ENCODE measurements around the gene TJAP1.
A peak's percentile ranks its signal among the peaks of the same experiment; 100 is the strongest.

TJAP1 gene, protein sequence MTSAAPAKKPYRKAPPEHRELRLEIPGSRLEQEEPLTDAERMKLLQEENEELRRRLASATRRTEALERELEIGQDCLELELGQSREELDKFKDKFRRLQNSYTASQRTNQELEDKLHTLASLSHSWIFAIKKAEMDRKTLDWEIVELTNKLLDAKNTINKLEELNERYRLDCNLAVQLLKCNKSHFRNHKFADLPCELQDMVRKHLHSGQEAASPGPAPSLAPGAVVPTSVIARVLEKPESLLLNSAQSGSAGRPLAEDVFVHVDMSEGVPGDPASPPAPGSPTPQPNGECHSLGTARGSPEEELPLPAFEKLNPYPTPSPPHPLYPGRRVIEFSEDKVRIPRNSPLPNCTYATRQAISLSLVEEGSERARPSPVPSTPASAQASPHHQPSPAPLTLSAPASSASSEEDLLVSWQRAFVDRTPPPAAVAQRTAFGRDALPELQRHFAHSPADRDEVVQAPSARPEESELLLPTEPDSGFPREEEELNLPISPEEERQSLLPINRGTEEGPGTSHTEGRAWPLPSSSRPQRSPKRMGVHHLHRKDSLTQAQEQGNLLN

DNA sequence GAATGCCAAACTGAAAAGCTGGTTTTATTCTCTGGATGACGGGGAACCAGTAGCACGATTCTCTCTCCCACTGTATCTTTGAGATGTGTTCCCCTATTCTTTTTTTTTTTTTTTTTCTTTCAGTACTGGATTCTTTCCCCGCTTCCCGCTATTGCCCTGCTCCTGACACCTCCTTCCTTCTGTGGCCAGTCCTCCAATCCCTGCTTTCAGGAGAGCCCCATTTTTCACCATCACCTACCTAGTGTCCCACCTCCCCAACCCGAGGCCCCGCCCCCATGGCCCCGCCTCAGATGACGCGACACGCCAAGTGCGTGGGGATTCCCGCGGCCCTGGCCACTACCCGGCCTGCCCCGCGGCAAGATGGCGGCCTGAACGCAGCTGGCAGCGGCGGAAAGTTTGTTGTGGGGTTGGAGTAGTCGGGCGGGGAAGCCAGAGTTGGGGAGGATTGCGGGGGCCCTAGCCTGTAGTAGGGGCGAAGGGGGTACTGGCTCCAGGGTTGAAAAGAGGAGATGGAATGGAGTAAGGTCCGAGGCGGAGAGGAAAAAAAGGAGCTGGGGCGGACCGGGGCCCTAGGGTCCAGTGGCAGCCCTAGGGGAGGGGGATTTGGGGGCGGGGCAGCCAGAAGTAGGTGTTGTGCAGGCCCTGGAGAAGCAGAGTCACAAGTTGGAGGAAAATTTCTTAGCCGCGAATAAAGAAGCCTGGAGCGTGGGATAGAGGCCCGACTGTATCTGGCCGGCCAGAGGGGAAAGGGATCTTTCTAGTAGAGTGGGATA is at the start of gene TJAP1:
TJAP1 (plus strand) TSS at position 336 of the 773 bp plus-strand sequence. CDS start 21,432 bp downstream, outside the sequence.
- DNase-seq = peak; percentile 93

DNA sequence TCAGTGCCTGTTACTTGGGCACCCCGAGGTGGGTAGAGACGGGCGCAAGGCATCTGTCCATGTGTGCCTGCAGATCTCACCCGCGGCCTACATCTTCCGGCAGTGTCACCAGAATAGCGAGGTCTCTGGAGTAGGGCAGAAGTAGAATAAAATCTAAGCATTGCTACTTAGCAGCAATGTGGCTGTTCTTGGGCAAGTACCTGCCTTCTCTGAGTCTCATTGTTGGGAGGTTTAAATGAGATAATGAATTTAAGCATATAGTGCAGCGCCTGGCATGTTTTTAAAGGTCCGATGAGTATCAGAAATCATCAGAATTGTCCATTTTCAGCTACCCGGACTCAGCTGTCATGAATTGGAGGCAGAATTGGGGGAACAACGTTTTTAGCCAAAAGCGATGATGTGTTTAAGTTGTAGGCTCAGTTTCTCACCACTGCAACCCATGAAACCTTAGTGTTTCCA is 49.2 kb upstream of the TJAP1 start:
- DNase-seq = peak in 1 of 2 experiments; percentile 37

DNA sequence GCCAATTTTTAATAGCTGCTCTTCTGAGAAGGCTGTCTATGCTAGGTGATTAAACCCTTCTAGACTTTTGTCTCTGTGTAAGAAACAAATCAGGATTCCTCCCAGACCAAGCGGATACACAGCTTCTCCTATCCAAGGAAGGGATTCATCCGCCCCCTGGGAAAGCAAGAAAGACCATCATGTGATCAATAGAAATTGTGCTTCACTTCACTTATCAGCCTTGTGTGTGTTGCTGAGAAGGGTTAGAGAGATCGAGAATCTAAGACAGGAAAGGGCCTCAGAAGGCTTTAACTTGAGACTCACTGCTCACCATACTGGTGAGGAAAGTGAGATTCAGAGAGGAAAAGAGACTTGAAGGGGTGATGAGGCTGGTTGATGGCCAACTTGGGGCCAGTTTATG is 48.5 kb upstream of the TJAP1 start:
- DNase-seq = no peak

DNA sequence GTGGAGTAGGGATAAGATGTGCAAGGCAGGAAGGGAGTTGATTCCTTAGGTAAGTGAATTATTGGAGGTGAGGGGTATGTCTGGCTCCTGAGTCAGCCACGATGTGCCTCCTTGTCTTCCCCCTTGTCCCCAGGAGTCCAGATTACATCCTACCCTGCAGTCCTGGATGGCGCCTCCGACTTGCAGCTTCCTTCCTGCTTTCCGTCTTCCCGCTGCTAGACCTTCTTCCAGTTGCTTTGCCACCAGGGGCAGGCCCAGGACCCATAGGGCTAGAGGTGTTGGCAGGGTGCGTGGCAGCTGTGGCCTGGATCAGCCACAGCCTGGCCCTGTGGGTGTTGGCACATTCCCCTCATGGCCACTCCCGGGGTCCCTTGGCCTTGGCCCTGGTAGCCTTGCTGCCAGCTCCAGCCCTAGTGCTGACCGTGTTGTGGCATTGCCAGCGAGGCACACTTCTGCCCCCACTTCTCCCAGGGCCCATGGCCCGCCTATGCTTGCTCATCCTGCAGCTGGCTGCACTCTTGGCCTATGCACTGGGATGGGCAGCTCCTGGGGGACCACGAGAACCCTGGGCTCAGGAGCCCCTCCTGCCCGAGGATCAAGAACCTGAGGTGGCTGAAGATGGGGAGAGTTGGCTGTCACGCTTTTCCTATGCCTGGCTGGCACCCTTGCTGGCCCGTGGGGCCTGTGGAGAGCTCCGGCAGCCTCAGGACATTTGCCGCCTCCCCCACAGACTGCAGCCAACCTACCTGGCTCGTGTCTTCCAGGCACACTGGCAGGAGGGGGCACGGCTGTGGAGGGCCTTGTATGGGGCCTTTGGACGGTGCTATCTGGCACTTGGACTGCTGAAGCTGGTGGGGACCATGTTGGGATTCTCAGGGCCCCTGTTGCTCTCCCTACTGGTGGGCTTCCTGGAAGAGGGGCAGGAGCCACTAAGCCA is 45.1 kb upstream of the TJAP1 start:
- DNase-seq = no peak

DNA sequence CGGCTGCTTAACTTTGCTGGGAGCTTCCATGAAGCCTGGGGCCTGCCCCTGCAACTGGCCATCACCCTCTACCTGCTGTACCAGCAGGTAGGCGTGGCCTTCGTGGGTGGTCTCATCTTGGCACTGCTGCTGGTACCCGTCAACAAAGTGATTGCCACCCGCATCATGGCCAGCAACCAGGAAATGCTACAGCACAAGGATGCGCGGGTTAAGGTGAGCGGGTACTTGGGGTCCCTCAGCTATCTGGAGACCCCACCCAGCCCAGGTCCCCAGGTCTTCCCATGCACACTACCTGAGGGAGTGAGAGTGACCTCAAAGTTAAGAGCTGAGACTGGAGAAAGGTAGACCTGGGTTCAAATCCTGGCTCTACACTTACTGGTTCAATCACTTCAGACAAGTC is 44.2 kb upstream of the TJAP1 start:
- DNase-seq = no peak

DNA sequence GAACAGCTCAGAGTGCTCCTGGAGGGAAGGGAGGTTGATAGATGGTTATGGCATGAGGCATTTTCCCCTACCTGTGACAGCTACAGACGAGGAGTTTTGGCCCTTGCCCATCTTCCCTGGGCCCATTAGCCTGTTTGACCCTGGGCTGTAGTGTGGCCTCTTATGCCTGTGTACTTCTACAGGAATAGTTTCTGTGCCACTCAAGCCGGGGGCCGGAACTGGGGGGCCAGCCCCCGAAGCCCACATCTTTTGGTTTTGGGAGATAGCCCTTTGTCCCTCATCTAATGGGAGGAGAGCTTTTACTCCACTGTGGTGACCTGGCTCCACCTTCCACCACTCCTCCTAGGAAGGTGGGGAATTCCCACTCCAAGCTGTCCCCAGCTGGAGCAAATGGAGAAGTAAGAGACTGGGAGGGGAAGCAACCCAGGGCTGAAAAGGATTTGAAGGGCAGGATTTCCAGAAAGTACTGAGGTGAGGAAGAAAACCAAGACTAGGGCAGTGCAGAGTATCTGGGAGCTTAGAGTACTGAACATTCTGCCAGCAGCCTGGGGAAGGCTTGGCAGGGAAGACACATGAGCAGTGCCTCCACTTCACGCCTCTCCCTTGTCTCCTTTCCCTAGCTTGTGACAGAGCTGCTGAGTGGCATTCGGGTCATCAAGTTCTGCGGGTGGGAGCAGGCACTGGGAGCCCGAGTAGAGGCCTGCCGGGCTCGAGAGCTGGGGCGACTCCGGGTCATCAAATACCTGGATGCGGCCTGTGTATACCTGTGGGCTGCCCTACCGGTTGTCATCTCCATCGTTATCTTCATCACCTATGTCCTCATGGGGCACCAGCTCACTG is 43.1 kb upstream of the TJAP1 start:
- no peak for DNase-seq

DNA sequence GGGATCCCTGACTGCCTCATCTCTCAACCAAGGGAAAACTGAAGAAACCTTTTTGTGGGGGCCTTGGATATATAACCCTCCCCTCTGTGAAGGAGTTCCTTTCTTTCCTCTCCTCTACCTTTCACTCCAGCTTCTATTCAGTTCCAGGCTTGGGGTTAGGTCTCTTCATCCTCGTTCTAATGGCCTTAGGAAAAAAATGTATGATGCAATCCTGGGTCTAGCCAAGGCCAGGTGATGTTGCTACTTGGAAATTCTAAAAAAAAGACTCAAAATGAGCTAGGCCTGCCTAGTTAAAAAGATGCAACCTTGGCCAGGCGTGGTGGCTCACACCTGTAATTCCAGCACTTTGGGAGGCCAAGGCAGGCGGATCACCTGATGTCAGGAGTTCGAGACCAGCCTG is 42.4 kb upstream of the TJAP1 start:
- no peak for DNase-seq

DNA sequence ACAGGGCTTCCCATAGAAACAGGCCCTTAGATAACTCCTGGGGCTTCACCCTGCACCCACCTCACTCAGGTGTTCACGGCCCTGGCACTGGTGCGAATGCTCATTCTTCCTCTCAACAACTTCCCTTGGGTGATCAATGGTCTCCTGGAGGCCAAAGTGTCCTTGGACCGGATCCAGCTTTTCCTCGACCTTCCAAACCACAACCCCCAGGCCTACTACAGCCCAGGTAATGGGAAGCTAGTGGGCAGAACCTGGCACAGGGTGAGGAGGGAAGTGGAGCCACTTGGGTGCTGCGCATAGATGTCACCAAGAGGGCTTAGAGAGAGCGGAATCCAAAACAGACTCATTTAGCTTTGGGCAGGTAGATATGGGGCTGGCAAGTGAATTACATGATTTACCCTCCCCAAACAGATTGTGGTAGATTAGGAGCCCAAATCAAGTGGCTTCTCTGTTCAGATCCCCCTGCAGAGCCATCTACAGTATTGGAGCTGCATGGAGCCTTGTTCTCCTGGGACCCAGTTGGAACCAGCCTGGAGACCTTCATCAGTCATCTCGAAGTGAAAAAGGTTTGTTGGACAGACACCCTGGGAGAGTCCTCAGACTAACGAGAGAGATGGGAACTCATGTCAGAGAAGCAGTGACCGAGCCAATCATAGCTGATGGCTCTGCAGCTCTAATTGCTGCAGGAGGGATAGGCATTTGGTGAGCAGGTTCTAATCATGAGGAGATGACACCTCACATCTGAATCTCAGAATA is 41.5 kb upstream of the TJAP1 start:
- no peak for DNase-seq

DNA sequence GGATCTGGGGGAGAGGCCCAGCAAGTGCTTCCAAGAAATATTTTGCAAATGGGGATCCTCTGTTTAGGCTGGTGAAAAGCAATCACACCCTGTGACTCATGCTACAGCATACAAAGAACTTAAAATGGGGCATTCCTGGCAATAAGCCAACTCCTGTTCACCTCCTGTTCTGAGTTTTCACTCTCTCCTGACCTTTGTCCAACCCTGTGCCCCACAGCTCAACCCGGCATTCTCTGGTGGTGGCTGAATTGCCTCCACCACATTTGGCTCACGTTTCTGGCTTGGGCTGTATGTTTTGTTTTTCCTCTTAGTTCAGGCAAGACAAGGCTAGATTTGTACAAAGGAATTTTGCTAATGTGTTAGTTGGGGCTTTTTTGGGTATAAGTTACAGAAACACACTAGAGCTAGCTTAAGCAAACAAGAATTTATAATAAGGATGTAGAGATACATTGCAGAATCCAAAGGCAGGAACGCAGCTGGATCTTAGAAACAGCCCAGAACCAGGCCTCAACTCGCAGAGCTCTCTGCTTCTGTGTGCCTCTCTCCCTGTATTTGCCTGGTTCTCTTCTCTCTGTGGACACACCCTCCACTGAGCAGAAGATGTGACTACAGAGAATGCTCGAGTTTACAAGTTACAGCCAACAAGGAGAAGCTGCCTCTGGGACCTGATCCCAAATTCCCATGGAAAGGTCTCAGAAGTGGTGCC is 40.6 kb upstream of the TJAP1 start:
- DNase-seq = no peak

DNA sequence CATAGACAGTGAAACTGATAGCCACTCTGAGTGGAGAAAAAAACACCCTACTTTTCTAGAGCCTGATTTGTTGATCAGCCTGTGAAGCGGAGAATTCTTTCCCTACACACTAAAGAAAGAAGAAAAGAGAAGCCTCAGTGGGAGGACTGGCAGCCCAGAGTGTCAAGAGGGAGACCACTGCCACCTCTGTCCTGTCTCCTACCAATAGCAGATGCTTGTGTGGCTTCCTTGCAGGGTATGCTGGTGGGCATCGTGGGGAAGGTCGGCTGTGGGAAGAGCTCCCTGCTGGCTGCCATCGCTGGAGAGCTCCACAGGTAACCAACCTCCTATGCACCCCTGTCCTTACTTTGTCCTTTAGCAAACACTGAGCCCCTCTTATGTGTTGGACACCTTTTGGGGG is 39.7 kb upstream of the TJAP1 start:
- no peak for DNase-seq

DNA sequence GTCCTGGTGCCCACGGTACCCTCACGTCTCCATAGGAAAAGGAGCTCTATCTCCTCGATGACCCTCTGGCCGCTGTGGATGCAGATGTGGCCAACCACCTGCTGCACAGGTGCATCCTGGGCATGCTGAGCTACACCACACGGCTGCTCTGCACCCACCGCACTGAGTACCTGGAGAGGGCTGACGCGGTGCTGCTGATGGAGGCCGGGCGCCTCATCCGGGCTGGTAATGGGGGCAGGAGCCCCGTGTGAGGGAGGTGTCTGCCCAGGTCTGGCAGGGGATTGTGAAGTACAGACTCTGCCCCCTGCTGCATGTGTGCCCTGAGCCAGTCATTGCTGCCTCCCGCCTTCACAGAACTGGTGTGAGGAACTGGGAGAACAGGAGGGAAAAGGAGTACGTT is 34.4 kb upstream of the TJAP1 start:
- DNase-seq = no peak

DNA sequence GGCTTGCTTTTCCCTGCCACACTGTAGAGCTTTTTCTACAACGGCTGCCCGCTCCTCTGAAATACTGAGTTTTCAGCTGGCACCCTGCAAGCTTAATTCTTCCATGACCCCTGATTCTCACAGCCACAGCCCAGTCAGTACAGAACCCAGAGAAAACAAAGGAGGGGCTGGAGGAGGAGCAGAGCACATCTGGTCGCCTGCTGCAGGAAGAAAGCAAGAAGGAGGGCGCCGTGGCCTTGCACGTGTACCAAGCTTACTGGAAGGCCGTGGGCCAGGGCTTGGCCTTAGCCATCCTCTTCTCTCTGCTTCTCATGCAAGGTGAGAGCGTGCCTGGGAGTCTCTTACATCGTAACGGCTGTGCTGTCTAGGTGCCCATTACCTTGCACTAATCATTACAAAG is 33.3 kb upstream of the TJAP1 start:
- DNase-seq = no peak

DNA sequence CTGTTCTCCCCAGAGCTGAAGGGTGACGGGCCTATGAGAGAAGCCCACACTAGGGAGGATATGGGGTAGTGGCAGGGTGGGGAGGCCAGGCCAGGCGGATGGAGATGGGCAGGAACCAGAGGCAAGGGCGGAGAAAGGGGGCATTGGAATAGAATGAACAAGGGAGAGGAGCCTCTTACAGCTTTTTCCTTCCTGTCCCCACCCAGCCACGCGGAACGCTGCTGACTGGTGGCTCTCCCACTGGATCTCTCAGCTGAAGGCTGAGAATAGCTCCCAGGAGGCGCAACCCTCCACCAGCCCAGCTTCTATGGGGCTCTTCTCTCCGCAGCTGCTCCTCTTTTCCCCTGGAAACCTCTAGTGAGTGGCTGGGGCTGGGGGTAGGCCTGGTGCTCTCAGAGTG is 32.8 kb upstream of the TJAP1 start:
- DNase-seq = no peak

DNA sequence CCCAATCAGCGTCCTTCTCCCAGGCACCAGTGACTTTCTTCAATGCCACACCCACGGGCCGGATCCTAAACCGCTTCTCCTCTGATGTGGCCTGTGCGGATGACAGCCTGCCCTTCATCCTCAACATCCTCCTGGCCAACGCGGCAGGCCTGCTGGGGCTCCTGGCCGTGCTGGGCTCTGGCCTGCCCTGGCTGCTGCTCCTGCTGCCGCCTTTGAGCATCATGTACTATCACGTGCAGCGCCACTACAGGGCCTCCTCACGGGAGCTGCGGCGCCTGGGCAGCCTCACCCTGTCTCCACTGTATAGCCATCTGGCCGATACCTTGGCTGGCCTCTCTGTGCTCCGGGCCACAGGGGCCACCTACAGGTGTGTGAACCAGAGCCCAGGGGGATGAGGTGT is 31.8 kb upstream of the TJAP1 start:
- DNase-seq = no peak

DNA sequence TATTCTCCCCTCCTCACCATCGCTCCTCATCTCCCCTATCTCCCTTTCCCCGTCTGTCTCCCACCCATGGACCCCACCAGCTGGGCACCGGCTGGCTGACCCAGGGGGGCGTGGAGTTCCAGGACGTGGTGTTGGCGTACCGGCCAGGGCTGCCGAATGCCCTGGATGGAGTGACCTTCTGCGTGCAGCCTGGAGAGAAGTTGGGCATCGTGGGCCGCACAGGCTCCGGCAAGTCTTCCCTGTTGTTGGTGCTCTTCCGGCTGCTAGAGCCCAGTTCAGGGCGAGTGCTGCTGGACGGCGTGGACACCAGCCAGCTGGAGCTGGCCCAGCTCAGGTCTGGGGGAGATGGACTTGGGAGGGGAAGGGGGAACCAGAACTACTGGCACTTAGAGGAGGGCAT is 29.8 kb upstream of the TJAP1 start:
- no peak for DNase-seq

DNA sequence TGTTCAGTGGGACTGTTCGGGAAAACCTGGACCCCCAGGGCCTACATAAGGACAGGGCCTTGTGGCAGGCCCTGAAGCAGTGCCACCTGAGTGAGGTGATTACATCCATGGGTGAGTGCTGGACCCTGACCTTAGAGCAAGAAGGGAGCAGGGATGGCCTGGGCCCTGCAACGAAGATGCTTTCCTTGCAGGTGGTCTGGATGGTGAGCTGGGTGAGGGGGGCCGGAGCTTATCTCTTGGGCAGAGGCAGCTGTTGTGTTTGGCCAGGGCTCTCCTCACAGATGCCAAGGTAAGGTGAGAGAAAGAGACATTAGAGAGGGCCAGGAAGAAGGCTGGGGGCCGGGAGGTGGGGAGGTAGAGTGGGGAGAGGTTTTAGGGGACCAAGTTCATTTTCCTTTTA is 28.5 kb upstream of the TJAP1 start:
- DNase-seq = no peak

DNA sequence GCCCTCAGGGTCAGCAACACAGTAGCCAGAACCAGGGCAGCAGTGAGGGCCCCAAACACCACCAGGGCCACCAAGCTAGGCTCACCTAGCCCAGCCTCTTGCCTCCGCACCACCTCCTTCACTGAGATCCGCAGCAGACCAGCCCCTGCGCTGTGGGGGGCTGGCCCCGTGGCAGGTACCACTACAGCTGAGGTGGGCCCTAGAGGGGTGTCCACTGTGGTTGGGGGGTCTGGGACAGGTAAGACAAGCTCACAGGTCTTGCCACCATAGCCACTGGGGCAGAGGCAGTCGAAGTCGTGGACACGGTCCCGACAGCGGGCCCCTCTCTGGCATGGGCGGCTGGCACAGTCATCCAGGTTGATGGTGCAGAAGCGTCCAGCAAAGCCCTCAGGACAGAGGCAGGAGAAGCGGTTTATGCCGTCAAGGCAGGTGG is 26.7 kb upstream of the TJAP1 start:
- DNase-seq = no peak

DNA sequence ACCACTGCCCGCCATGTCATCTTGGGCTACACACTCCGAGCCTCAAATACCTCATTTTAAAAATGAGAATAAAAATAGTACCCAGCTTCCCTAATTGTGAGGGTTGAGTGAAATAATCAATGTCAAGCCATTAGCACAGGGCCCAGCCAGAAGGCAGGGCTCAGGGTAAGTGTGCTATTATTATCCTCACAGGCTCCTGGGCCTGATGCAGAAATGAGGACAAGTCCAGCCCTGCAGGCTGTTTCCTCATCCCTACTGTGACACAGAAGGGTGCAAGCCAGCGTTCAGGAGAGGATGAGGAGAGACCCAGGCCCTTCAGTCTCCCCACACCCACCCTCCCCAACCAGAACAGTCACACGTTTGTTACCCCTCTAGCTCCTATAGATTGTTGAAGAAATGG is 26.0 kb upstream of the TJAP1 start:
- DNase-seq = no peak

DNA sequence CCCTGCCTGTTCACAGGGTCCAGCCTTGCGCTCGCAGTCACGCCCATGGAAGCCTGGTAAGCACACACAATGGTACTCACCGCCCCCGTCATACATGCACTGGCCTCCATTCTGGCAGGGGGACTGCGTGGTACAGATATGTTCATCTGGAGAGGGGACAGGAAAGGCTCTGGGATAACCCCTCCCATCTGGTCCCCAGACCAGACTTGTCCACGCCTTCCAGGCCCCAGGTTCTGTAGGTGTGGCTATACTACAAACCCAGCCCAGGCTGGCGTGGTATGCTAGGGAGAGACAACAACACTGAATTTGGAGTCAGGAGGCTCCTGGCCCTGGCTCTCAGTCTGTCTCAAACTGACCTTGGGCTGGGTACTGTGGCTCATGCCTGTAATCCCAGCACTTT is 25.4 kb upstream of the TJAP1 start:
- no peak for DNase-seq

DNA sequence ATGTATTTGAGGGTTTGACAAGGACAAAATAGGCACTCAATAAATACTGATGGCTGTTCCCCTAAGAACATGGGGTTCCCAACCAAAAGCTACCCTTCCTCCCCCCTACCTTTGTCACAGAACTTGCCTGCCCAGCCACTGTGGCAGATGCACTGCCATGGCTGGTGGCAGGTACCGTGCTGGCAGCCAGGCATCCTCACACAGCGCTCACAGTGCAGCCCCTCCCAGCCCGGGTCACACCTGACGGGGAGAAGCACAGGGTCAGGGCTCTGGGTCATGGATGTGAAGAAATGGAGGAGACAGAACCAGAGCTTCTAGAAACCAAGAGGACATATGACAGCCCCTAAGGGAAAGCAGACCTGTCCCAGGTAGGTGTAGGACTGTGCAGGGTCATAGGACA is 24.5 kb upstream of the TJAP1 start:
- DNase-seq = no peak

All from NCI-H2081 (cell line).